GM21576 (cell line): Measurements from ENCODE around the gene OLFML2B.

Source experiments
- ATAC-seq: cut with Tn5 transposase; IDR thresholded peaks from one replicate; pipeline ENCODE4 v1.9.1; 2021; ENCODE audit warnings: mild to moderate bottlenecking, moderate library complexity; ENCODE audit not compliant: unreplicated experiment

The OLFML2B gene

GRCh38 chr1:162008799-162009198 lies 14.9 kb downstream of the OLFML2B start:
- no peak for ATAC-seq

GRCh38 chr1:162007466-162007865 lies 16.2 kb downstream of the OLFML2B start:
- ATAC-seq, result no peak

- no peak for ATAC-seq
Measured at GRCh38 chr1:162006081-162006480, 17.6 kb downstream of the OLFML2B start.

- ATAC-seq, result no peak
Measured at GRCh38 chr1:162004441-162004950, 19.2 kb downstream of the OLFML2B start.

GRCh38 chr1:162003830-162004215 lies 19.8 kb downstream of the OLFML2B start:
- no peak for ATAC-seq

GRCh38 chr1:162003061-162003829 lies 20.4 kb downstream of the OLFML2B start:
- no peak for ATAC-seq

- ATAC-seq, result no peak
Measured at GRCh38 chr1:162000053-162000420, 23.6 kb downstream of the OLFML2B start.

GRCh38 chr1:161999301-162000052 lies 24.2 kb downstream of the OLFML2B start:
- ATAC-seq, result no peak

GRCh38 chr1:161998811-161999210 lies 24.9 kb downstream of the OLFML2B start:
- ATAC-seq, result no peak

GRCh38 chr1:161997152-161997551 lies 26.5 kb downstream of the OLFML2B start:
- no peak for ATAC-seq

GRCh38 chr1:161994175-161994668 lies 29.4 kb downstream of the OLFML2B start:
- ATAC-seq, result no peak

- ATAC-seq, result no peak
Measured at GRCh38 chr1:161993576-161993975, 30.1 kb downstream of the OLFML2B start.

- no peak for ATAC-seq
Measured at GRCh38 chr1:161989786-161990185, 33.9 kb downstream of the OLFML2B start.

GRCh38 chr1:161989108-161989507 lies 34.6 kb downstream of the OLFML2B start:
- ATAC-seq, result no peak

- ATAC-seq, result no peak
Measured at GRCh38 chr1:161988413-161988812, 35.3 kb downstream of the OLFML2B start.

- no peak for ATAC-seq
Measured at GRCh38 chr1:161987872-161988271, 35.8 kb downstream of the OLFML2B start.

GRCh38 chr1:161987303-161987702 lies 36.4 kb downstream of the OLFML2B start:
- no peak for ATAC-seq

- ATAC-seq, result no peak
Measured at GRCh38 chr1:161986328-161986727, 37.3 kb downstream of the OLFML2B start.

GRCh38 chr1:161985301-161985822 lies 38.3 kb downstream of the OLFML2B start:
- no peak for ATAC-seq

GRCh38 chr1:161983725-161984124 lies 39.9 kb downstream of the OLFML2B start:
- no peak for ATAC-seq

GRCh38 chr1:161982917-161983316 lies 40.8 kb downstream of the OLFML2B start:
- no peak for ATAC-seq

GRCh38 chr1:161982507-161982895 lies 41.2 kb downstream of the OLFML2B start:
- ATAC-seq, result no peak
